Measurements from ENCODE around the gene DSPP.
"Not testable (repeated sequence)": the region's sequence is repeated elsewhere in the genome, so short reads cannot be mapped to it uniquely, and the experiment has no call there.

Gene DSPP

DNA sequence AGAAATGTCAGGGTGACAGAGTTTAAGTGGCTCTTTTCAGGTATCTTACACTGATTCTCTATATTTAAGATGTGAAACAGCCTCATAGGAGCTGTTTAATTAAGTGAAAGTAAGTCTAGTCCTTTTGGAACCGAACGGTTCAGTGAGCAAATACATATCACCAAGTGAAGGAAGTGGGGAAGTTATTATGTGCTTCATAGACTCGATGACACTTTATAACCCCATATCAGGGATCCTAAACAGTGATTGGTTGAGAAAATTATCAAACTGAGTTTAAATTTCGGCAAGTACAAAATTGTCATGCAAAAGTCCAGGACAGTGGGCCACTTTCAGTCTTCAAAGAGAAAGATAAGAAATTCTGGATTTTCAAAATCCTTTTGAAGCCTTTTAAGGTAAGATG, at the start of gene DSPP:
TSS of gene DSPP (plus strand) at position 301 of the 400 bp plus-strand sequence. CDS start 2,380 bp downstream, outside the sequence.
- no peak for DNase-seq

DNA sequence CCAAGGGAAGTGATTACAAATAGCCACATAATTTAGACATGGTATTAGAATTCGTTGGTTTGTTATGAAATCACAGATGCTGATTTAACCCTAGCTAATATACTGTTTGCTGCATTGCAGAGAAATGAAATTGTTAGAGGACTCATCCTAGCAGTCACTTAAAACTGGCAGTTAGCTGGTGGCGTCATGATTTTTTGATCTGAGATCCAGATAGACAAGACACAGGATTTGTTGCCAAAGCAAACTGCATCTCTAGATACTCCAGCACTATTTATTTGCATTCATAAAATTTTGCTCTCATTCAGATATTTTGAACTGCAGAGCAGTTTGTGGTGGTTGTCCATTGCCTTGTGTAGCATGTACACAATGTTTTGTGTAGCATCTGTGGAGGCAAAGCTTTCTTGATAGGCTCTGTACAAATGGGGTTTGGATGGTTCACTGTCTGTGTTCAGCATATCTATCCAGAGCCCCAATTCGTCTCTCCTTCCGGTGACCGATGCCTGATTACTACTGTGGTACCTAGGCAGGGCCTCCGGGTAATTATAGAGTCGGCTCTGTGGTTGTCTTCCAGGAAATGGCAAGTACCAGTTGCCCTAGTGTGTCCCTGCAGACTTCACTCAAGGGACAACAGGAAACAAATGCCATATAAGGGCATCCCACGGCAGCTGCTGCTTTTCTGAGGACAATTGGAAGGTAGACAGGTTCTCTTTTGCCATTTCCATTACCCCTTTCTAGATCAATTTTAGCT, 49.1 kb upstream of the DSPP start:
- DNase-seq, result no peak

DNA sequence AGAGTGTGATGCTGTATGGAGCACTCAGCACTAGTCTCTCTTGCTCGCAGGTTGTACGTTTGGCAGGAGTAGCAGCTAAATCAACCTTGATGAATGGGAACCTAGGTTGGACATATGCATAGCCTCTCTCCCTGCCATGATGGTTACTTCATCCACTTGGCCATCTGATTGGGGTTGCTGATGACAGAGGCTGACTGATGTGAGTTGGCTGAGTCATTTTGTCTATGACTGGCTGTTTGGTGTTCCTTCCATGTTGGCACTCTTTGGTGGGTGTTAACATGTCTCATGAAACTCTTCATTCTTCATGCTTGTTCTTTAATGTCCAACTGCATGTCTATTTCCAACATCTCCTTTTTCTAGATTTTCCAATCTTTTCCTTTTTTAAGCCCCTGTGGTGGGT, 47.5 kb upstream of the DSPP start:
- no peak for DNase-seq

DNA sequence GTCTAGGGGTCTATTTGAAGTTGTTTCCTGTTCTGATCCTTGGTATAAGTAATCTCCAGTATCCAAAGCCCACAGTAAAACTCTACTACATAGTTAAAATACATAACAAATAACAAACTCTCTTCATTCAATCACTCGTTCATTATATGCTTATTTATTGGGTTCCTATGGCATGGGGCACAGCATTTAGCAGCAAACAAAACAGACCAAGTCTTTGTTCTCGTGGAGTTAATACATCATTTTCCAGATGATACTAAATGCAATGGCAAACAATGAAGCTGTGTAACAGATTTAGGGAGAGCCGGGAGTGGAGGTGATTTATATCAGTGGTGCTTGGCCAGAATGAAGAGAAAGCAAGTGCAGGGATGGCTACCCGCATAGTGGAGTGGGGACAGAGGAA, 42.6 kb upstream of the DSPP start:
- DNase-seq, result no peak

DNA sequence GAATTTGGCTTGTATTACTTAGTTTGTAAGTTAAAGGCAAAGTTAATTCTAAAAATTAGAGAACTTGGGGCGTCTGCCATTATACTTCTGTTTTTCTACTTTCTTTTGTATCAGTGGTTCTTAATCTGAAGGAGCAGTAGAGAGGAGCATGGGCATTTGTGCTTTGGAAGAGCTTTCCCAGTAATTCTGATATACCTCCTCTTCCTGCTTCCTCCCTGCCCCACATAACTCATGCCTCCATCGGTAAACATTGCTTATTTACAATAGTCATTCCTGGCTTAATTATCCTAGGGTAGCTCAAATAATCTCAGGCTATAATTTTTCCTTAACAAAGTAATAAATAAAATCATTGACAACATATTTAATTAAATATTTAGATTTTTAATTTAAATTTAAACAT, 42.1 kb upstream of the DSPP start:
- no peak for DNase-seq

DNA sequence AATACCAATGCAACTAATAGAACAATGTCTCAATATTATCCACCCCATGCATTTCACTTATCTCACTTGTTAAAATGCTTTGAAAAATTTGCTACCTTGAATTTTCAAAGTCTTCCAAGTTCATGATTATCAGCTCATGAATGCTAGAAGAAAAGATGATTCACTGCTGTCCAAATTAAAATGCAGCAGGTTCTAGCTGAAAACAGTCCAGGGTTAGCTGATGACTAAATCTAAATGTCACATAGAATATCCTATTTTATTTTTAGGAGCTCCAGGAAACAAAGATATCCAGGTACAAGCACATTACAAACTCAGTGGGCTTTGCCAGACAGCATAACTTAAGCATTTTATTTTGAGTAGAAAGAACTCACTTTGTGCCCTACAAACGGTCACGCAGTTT, 41.1 kb upstream of the DSPP start:
- DNase-seq, result no peak

DNA sequence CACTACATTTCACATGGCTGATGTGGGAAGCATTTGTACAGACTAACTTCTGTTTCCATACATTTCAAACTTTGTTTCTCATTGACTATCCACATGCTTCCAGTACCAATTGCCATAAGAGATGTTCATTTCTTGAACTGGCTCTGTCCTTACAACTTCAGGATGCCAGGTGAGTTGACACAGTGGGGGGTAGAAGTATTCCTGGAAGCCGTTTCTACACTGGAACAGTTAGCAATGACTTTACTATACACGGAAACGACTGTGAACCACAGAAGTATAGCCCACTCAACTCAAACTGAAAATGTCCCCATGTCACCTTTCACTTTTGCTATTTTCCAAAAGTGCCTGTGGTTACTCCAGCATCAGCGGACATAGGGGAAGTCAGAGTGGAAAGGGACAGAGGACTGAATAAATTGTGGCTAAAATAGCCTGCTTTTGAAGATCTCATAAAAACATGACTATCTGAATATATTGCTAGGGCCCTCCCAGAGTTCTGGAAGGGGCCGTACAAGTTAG, 38.0 kb upstream of the DSPP start:
- DNase-seq, result no peak

DNA sequence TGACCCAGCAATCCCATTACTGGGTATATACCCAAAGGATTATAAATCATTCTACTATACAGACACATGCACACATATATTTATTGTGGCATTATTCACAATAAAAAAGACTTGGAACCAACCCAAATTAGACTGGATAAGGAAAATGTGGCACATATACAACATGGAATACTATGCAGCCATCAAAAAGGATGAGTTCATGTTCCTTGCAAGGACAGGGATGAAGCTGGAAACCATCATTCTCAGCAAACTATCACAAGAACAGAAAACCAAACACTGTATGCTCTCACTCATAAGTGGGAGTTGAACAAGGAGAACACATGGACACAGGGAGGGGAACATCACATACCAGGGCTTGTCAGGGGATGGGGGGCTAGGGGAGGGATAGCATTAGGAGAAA, 34.0 kb upstream of the DSPP start:
- DNase-seq, result not testable (repeated sequence)

DNA sequence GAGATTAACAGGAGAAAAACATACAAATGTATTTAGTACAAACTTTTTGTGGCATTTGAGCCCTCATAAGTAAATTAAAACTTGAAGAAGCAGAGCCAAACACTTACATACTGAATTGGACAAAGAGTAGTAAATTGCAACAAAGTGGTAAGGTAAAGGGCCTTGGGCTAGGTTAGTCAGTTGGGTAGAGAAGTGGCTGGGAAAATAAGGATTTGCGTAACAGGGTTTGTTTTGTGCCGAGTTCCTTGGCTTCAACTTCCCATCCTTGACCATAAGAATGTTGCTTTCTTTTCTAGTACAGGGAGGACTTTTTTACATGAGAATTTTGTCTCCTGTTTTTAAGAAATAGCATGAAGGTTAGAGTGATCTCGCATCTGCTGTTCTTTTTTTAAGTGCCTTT, 33.3 kb upstream of the DSPP start:
- DNase-seq, result no peak

DNA sequence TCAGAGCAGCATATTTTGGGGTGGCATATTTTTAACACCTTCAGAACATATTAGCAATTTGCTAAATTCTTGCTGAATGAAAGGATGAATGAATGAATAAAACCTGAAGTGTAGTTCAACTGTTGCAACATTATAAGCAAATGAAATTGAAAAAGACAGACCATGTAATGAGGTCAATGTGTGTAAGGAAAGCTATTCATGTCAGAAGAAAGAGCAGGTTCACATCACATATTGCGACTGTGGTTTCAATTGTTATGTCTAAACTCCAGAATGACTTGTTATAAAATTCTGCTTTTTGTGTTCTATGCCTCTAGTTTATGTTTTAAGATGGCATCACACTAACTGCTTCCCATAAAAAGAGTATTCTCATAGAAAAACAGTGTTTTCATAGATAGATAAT, 32.9 kb upstream of the DSPP start:
- no peak for DNase-seq

DNA sequence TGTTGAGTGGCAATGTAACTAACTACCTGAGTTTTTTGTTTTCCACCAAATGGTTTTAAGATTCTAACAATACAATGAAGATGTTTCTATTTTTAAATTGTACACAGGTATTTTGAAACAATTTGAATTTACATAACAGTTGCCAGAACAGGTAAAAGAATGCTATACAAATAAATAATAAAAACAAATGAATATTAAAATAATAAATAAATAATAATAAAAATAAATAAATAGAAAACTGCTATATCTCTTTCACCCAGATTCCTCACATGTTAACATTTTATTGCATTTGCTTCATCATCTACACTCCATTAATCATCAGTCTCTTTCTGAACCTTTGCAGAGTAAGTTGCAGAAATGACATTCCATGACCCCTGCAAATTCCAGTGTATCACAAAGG, 32.3 kb upstream of the DSPP start:
- DNase-seq, result no peak

DNA sequence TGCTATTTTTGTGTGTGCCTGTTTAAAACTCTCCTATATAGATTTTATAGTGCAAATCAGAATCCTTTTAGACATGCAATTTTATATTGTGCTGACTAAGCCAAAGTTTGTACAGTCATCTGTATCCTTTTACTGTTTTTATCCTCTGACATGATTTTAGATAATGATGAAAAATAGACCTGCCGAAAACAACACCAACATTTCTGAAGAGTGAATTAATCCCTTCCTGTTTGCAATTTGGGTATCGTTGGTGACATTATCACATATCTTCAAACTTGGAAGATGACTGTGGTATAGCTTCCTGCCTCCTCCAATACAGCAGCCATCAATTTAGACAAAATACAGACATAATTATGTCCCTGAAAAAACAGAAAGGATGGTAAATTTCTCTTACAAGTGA, 28.9 kb upstream of the DSPP start:
- no peak for DNase-seq

DNA sequence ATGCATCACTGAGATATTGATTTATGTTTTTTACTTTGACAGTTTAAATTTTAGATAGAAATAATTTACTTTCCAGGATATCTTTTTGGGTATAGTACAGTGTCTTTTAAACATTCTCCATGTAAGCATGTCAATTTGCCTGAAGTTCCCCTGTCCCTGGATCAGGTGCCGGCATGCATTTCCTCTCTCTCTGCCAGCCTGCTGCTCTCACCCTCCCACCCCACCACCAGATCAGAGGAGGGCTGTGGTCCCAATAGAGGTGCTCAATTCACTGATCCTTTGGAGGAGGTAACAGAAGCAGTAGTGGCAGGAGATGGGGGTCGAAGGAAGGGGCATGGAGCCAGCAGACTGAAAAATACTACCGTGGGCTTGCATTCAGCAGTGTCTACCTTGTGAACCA, 28.3 kb upstream of the DSPP start:
- DNase-seq, result no peak

DNA sequence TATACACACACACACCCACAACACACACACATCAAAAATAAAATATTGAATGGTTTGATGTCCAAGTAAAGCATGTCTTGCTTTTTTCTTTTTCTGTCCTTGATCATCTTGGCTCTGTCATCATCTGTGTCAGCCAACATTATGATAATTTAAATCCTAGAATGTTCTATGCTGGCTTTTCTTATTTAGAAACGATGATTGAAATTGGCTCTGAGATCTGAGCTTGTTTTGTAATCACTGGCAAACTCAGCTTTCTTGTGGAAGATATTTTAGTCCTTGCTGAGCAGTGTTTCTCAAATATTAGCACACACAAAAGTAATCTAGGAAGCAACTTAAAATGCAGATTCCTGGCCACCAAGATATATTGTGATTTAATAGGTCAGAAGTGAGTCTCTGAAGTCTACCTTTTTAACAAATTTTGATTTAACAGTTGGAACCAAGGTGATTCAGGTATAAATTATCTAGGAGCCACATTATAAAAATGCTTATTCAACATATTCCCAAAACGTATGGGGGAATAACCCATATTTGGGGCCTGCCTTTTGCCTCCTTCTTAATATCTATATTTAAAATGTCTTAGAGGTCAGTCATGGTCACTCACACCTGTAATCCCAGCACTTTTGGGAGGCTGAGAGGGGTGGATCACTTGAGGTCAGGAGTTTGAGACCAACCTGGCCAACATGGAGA, 24.0 kb upstream of the DSPP start:
- DNase-seq, result no peak

DNA sequence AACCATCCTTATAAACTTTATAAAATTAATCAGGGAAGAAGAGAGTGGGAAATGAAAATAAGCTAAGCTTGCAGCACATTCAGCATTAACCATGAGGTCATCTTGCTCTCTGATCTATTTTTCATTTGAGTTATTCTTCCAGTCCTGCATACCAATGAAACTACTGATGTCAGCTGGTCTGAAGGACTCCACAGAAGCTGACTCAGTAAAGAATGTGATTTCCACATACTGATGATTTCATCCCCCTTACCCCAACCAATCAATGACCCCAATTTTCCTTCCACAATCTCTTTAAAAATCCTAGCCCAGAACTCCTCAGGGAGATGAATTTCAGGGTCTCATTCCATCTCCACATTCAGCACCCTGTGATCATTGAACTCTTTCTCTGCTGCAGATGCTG, 18.8 kb upstream of the DSPP start:
- DNase-seq, result no peak

DNA sequence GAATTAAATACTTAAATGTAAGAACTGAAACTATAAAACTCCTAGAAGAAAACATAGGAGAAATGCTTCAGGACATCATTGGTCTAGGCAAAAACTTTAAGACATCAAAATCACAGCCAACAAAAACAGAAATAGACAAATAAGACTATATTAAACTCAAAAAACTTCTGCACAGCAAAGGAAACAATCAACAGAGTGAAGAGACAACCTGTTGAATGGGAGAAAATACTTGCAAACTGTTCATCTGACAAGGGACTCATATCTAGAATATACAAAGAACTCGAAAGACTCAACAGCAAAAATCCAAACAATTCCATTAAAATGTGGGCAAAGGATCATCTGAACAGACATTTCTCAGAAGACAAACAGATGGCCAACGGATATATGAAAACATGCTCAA, 16.2 kb upstream of the DSPP start:
- DNase-seq, result no peak

DNA sequence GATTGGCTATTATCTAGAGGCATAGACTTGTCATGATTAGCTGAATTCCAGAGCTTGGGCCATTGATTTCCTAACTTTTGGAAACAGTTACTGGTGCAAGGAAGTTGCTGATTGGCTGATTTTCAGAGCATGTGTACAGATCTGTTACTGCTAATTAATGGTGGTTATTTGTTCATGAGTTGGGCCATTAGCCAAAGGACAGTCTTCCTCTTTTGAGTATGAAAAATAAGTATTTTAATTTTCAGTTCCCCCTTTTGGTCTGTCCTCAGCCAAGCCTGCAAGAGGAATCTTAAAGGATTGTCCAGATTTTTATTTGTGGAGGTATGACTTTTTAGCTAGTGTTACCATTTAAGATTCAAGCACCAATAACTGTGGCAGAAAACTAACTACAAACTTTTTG, 7.0 kb upstream of the DSPP start:
- DNase-seq, result no peak

DNA sequence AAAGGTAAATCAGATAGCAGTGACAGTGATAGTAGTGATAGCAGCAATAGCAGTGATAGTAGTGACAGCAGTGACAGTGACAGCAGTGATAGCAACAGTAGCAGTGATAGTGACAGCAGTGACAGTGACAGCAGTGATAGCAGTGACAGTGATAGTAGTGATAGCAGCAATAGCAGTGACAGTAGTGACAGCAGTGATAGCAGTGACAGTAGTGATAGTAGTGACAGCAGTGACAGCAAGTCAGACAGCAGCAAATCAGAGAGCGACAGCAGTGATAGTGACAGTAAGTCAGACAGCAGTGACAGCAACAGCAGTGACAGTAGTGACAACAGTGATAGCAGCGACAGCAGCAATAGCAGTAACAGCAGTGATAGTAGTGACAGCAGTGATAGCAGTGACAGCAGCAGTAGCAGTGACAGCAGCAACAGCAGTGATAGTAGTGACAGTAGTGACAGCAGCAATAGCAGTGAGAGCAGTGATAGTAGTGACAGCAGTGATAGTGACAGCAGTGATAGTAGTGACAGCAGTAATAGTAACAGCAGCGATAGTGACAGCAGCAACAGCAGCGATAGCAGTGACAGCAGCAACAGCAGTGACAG, 6.1 kb downstream of the DSPP start:
- DNase-seq, result no peak

DNA sequence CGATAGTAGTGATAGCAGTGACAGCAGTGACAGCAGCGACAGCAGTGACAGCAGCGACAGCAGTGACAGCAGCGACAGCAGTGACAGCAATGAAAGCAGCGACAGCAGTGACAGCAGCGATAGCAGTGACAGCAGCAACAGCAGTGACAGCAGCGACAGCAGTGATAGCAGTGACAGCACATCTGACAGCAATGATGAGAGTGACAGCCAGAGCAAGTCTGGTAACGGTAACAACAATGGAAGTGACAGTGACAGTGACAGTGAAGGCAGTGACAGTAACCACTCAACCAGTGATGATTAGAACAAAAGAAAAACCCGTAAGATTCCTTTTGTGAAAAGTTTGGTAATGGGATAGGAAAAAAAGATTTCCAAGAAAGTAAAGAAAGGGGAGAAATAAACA, 7.9 kb downstream of the DSPP start:
- DNase-seq, result no peak

DNA sequence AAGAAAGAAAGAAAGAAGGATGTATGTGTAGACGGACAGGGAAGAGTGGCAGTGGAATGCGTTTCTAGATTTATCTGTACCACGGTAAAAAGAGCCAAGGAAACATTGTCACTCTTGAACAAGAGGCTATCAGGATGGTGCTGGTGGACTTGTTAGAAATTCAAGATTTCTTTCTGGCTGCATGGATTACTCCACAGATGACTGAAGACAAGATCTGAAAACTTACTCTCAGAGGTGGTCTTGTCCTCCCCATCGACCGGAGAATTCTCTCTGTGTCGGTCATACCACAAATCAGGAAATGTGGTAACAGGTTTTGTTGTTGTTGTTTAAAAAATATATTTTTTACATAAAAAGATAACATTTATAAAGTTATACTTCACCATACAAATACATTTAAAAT, 11.8 kb downstream of the DSPP start:
- DNase-seq, result no peak

DNA sequence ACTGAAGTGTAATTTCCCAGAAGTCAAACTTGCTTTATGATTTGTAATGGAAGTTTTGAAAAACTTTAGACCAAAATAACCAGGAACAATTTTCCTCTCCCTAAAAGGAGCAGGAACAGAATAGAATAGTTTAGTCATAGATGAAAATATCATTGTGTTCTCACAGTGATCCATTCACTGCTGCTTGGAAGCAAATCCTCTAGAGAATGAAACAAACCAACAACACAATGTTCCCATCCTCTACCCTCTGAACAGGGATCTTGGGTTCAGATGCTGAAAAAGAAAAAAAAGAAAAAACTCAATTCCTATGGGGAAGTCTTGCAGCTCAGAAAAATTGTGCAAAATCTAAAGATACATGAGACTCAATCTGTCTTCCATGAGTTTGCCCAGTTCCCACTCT, 12.2 kb downstream of the DSPP start:
- no peak for DNase-seq

DNA sequence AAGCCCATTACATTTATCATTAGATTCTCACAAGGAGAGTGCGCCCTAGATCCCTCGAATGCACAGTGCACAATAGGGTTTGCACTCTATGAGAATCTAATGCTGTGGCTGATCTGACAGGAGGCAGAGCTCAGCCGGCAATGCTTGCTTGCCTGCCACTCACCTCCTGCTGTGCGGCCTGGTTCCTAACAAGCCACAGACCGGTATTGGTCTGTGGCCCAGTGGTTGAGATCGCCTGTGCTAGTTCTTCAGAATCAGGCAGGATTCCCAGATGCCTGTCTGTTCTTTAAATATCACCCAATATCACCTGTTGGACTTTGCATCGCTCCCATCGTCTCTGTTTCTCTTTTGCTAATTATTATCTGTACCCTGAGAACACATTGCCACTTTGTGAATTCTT, 14.0 kb downstream of the DSPP start:
- DNase-seq, result no peak

DNA sequence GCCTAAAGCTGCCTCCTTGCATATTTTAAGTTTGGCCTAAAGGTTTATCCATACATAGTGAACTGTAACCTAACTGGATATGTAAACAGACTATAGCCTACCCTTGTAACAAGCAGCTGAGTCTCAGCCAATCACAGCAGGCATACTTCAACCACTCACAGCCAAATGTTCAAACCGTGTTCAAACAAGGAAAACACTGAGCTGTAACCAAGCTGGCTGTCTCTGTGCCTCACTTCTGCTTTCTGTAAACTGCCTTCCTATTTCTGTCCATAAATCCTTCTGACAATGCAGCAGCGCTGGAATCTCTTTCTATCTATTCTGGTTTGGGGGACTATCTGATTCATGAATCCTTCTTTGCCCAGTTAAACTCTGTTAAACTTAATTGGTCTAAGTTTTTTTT, 16.4 kb downstream of the DSPP start:
- DNase-seq, result no peak

DNA sequence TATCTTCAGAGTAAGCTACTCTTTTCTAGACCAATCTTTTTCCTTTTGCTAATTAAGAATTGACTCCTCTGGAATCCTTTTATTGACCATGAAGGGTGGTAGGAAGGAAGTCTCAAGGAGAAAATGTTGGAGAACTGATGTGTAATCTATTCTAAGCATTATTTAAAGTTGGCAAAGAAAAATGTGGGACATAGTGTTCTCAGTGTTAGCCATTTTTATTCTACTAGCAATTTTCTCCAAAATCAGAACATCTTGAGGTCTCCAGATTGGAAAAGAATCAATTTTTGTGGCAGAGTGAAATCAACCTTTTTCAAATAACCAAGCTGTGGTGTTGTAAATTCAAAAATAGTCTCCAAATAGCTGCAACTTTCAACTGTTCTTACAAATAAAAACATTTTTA, 23.3 kb downstream of the DSPP start:
- no peak for DNase-seq

Data from NCI-H1048 (cell line).